ENCODE results near the gene GCAT. TPM values are rescaled to one million over a fixed set of nuclear protein-coding genes. Genes with fewer than 3 reads are reported as not detected.

Gene GCAT
- total and polyA plus RNA-seq, 2 of the 13 experiments (the other 11 are each of a cell fraction or from before 2014, with no cell fraction given): 28.0 to 50.3 TPM

- TF ChIP-seq, protein P1, sequence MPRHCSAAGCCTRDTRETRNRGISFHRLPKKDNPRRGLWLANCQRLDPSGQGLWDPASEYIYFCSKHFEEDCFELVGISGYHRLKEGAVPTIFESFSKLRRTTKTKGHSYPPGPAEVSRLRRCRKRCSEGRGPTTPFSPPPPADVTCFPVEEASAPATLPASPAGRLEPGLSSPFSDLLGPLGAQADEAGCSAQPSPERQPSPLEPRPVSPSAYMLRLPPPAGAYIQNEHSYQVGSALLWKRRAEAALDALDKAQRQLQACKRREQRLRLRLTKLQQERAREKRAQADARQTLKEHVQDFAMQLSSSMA (CRISPR knock-in tag; IDR thresholded peaks at IDR 0.05): 0 out of 2 replicates have a peak, but pooled peaks have one; percentile 4
- TF ChIP-seq TIGD3 (CRISPR knock-in tag; IDR thresholded peaks at IDR 0.05; ENCODE audit: borderline replicate concordance) (no peak), PAWR (CRISPR knock-in tag; IDR thresholded peaks at IDR 0.05; ENCODE audit: borderline replicate concordance) (no peak), NCOA1 (CRISPR knock-in tag; IDR thresholded peaks at IDR 0.05) (peak; percentile 65; the same call in 1 of the 2 replicates), FOXM1 (CRISPR knock-in tag; IDR thresholded peaks at IDR 0.05) (no peak), TAF15 (IDR thresholded peaks at IDR 0.05; ENCODE audit: low read depth, low read length, poor library complexity, severe bottlenecking) (no peak), PAF1 (CRISPR knock-in tag; IDR thresholded peaks at IDR 0.05) (no peak), PRPF4 (IDR thresholded peaks at IDR 0.05; ENCODE audit: low read depth, low read length, poor library complexity, severe bottlenecking) (peak; percentile 32), WIZ (CRISPR knock-in tag; IDR thresholded peaks at IDR 0.05) (no peak), PHF8 (CRISPR knock-in tag; IDR thresholded peaks at IDR 0.05) (peak; percentile 57; the same call in 1 of the 2 replicates), ZBTB42 (CRISPR knock-in tag; IDR thresholded peaks at IDR 0.05) (peak; percentile 42; the same call in 1 of the 2 replicates), MXD1 (CRISPR knock-in tag; IDR thresholded peaks at IDR 0.05) (peak; percentile 56; the same call in 1 of the 2 replicates), ZNF616 (CRISPR knock-in tag; IDR thresholded peaks at IDR 0.05; ENCODE audit: low read depth) (no peak; the same call in 1 of the 2 replicates), ZNF343 (CRISPR knock-in tag; IDR thresholded peaks at IDR 0.05) (no peak), SNAI1 (CRISPR knock-in tag; IDR thresholded peaks at IDR 0.05; ENCODE audit: borderline replicate concordance) (0 out of 2 replicates have a peak, but pooled peaks have one; percentile 21), SKI (IDR thresholded peaks at IDR 0.05; ENCODE audit: partially characterized antibody) (no peak), ZFP36L2 (CRISPR knock-in tag; IDR thresholded peaks at IDR 0.05) (no peak), RFXAP (CRISPR knock-in tag; IDR thresholded peaks at IDR 0.05; ENCODE audit: borderline replicate concordance) (0 out of 2 replicates have a peak, but pooled peaks have one; percentile 40), ZNF136 (CRISPR knock-in tag; IDR thresholded peaks at IDR 0.05; ENCODE audit: low read depth) (no peak), NCOR1 (IDR thresholded peaks at IDR 0.05; ENCODE audit: borderline replicate concordance, low read length) (no peak), FOXO1 (CRISPR knock-in tag; IDR thresholded peaks at IDR 0.05) (no peak)
- TF ChIP-seq, protein P2, sequence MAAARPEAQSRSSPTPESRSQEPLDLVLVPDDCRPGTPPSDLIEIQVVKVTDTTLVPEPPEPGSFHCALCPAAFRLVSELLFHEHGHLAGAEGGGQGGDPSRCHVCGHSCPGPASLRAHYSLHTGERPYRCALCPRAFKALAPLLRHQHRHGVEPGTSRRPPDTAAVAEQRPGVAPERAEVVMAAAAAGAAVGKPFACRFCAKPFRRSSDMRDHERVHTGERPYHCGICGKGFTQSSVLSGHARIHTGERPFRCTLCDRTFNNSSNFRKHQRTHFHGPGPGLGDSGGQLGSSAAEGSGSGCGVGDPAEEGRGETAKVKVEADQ (CRISPR knock-in tag; IDR thresholded peaks at IDR 0.05; ENCODE audit: borderline replicate concordance): no peak
- TF ChIP-seq, protein P3, sequence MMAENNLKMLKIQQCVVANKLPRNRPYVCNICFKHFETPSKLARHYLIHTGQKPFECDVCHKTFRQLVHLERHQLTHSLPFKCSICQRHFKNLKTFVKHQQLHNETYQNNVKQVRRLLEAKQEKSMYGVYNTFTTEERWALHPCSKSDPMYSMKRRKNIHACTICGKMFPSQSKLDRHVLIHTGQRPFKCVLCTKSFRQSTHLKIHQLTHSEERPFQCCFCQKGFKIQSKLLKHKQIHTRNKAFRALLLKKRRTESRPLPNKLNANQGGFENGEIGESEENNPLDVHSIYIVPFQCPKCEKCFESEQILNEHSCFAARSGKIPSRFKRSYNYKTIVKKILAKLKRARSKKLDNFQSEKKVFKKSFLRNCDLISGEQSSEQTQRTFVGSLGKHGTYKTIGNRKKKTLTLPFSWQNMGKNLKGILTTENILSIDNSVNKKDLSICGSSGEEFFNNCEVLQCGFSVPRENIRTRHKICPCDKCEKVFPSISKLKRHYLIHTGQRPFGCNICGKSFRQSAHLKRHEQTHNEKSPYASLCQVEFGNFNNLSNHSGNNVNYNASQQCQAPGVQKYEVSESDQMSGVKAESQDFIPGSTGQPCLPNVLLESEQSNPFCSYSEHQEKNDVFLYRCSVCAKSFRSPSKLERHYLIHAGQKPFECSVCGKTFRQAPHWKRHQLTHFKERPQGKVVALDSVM (CRISPR knock-in tag; IDR thresholded peaks at IDR 0.05): peak; percentile 89
- TF ChIP-seq, protein P4, sequence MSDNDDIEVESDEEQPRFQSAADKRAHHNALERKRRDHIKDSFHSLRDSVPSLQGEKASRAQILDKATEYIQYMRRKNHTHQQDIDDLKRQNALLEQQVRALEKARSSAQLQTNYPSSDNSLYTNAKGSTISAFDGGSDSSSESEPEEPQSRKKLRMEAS (IDR thresholded peaks at IDR 0.05): peak; percentile 20; the same call in 1 of the 2 replicates
Measured at GRCh38 chr22:37802310-37803194, 5.2 kb upstream of the GCAT start (continued).
